RKO (cell line): ENCODE measurements around the gene CSNK1A1.
"Not testable (repeated sequence)": the region's sequence is repeated elsewhere in the genome, so short reads cannot be mapped to it uniquely, and the experiment has no call there.

Experiments used
- DNase-seq: peaks from one replicate; pipeline ENCODE4 v3.0.0-alpha.2; 2016; ENCODE audit warnings: low spot score

Gene CSNK1A1

GRCh38 chr5:149551227-149552037 is at the start of gene CSNK1A1:
TSS of gene CSNK1A1 (minus strand) at chr5:149551439. CDS start at chr5:149550964, 475 bp downstream.
- peak; percentile 97 for DNase-seq

- no peak for DNase-seq
Observed at GRCh38 chr5:149600932-149601331, 49.7 kb upstream of the CSNK1A1 start.

- no peak for DNase-seq
Observed at GRCh38 chr5:149599375-149599774, 48.1 kb upstream of the CSNK1A1 start.

DNA sequence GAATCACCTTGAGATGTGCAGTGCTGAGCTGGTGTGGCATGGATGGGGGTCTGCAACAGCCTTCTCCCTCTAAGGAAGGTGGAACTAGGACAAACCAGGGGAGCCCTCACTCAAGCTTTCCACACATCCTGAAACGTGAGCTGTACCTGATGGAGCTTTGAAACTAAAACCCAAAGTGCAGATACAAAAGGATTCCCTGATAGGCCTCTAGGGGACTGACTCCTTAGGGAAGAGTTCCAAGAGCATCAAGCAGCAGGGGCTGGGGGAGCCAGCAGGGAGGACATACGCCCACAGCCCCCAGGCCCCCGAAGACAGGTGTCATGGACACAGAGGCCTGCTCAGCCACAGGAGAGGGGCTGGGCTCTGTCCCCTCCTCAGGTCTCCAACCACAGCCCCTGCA is 47.7 kb upstream of the CSNK1A1 start:
- DNase-seq, result no peak

DNA sequence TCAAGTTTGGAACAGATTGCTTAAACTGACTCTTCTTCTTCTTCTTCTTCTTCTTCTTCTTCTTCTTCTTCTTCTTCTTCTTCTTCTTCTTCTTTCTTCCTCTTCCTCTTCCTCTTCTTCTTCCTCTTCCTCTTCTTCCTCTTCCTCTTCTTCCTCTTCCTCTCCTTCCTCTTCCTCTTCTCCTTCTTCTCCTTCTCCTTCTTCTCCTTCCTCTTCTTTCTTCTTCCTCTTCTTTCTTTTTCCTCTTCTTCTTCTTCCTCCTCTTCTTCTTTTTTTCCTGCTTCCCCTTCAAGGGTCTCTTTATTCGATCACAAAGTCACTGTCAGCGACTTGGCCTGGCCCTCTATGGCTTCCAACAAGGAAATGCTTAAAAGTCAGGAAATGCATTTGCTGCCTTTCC is 47.0 kb upstream of the CSNK1A1 start:
- DNase-seq, result not testable (repeated sequence)

- no peak for DNase-seq
Observed at GRCh38 chr5:149597618-149598017, 46.4 kb upstream of the CSNK1A1 start.

- no peak for DNase-seq
Observed at GRCh38 chr5:149596712-149597111, 45.5 kb upstream of the CSNK1A1 start.

DNA sequence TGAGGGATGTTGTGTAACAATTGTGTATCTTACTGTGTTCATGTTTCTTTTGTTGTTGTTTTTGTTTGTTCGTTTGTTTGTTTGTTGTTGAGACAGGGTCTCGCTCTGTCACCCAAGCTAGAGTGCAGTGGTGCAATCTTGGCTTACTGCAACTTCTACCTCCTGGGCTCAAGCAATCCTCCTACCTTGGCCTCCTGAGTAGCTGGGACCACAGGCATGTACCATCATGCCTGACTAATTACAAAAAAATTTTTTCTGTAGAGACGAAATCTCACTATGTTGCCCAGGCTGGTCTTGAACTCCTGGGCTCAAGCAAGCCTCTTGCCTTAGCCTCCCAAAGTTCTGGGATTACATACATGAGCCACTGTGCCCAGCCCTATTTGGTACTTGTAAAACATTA is 43.9 kb upstream of the CSNK1A1 start:
- not testable (repeated sequence) for DNase-seq

GRCh38 chr5:149594206-149594895 is 43.1 kb upstream of the CSNK1A1 start:
- DNase-seq, result no peak

DNA sequence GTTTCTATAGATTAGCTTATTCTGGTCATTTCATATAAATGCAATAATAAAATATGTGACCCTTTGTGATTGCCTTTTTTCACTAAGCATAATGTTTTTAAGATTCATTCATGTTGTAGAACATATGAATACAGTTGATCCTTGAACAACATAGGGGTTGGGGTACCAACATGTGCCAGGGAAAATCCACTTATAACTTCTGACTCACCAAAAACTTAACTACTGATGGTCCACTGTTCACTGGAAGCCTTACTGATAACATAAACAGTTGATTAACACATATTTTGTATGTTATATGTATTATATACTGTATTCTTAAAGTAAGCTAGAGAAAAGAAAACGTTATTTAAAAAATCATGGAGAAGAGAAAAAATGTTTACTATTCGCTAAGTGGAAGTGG is 42.1 kb upstream of the CSNK1A1 start:
- DNase-seq, result no peak

GRCh38 chr5:149588936-149589335 is 37.7 kb upstream of the CSNK1A1 start:
- DNase-seq, result no peak

DNA sequence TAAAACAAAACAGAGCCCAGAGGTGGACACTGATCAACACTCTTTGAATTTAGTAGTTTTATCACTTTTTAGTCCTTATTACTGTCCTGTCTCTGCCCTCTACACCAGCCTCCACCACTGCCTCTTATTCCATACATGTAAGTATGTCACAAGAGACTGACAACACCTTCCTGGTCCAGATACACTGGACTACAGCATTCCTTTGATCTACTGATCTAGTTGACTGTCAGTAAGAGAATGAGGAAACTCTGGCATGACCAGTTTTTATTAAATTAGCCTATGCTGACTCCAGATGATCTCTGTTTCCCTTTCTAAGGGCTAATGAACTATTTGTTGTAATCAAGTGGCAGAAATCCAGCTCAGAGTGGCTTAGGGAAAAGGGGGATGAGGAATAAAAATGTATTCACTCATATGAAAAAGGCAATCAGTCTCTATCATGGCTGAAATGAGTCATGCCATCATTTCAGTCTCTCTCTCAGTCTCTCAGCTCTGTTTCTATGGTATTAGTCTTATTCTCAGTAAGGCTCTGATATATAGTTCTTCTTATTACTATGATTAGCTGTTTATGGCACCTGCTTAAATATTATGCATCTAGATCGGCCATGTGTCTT is 35.6 kb upstream of the CSNK1A1 start:
- DNase-seq, result no peak

DNA sequence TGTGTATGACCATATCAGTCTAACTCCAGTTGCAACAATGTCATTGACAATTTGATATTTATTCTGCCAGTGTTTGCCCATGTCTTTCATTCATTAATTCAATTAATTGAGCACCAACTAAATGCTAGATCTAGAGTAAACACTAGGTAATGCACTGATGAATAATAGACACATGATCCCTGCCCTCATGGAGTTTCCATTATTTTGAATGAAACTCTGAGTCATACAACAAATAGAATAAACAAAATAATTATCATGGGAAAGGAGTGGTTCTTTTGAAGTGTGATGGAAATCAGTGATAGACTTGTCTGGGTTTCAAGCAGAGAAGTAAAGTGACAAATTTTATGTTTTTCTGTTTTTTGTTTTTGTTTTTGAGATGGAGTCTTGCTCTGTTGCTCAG is 34.7 kb upstream of the CSNK1A1 start:
- no peak for DNase-seq

DNA sequence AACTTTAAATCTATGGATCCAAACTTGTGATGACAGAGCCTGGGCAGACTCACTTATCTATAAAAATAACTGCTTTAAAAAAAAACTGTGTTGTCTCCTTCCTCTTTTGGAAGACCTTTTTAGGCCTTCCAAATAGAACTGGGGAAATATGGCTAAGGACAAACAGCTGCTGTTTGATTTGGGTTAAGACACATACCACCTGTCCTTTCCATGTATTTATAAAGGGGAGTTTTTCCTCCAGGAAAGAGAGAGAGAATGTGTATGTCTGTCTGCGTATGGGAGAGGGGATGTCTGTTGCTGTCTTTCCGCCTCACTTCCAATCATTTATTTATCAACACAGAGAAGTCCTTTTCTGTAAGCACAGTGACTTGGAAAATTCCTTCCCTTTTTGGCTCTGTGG is 32.9 kb upstream of the CSNK1A1 start:
- no peak for DNase-seq

DNA sequence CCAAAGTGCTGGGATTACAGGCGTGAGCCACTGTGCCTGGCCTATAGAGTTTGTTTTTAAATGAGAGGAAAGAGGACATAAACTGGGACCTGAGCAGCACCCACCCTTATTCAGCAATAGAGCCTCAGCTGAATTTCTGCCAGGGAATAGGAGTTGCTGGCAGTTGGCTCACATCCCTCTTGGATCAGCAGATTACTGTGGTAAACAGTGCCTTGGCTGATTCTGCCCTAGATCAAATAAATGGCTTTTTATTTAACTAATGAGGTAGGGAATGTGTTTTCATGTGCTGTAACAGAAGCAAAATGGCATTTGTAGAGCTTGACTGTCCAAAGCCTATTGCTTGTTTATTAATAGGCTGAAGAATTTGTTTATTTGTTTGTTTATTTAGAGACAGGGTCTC is 32.2 kb upstream of the CSNK1A1 start:
- DNase-seq, result no peak

GRCh38 chr5:149581931-149582768 is 30.9 kb upstream of the CSNK1A1 start:
- DNase-seq, result no peak

GRCh38 chr5:149581192-149581861 is 30.1 kb upstream of the CSNK1A1 start, which contains the start of gene ARHGEF37:
TSS of gene ARHGEF37 (plus strand) at chr5:149581498. CDS start at chr5:149597770, 16,272 bp downstream.
- DNase-seq, result peak; percentile 65

DNA sequence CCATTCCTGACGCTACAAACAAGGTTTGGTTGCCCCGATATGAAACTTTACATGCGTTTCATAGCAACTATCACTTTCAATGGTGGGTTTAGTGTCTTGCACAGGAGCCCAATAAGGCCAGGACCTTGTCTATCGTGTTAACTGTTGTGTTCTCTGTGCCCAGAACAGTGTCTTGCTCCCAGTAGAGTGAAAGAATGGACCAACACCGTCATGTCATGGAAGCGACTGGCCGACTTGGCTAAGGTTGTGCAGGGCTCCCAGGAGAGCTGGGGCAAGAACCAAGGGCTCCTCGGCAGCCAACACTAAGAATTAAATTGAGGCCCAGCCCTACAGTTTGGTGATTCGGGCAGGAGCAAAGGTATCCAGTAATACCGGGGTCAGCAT is 29.6 kb upstream of the CSNK1A1 start:
- DNase-seq, result no peak

DNA sequence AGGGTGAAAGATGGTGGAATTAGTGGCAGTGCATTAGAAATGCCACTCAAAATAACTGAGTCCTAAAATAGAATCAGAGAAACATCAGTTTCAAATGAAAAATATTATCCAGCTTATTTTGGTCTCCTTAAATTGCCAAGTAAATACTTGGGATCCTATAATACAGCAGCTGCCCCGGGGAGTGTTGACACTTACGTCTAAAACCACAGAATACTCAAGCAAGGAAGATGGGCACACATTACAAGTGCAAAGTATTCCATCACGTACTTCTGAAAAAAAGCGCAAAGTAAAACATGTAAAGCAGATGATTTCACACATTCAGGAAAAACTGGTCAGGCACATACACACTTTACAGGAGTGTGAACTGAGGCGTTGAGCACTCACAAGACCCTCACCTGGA is 27.7 kb upstream of the CSNK1A1 start:
- DNase-seq, result no peak

DNA sequence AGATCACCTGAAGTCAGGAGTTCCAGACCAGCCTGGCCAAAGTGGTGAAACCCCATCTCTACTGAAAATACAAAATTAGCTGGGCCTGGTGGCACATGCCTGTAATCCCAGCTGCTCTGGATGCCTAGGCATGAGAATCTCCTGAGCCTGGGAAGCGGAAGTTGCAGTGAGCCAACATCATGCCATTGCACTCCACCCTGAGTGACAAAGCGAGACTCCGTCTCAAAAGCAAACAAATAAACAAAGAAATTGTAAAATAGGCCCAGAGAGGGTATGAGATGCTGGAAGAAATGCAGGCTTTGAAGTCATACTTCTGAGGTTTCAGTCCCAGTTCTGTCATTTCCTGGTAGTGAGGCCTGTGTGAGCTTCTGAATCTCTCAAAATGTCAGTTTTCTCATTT is 24.8 kb upstream of the CSNK1A1 start:
- no peak for DNase-seq

GRCh38 chr5:149575131-149575530 is 23.9 kb upstream of the CSNK1A1 start:
- DNase-seq, result no peak
